Activated CD4-positive, alpha-beta T cell treated with anti-CD3 and anti-CD28 coated beads, Interleukin-2, amount 50 U/mL, for 1 hour (primary cell): ENCODE measurements around the gene SOCS1.
"Not testable (repeated sequence)": the region's sequence is repeated elsewhere in the genome, so short reads cannot be mapped to it uniquely, and the experiment has no call there.

Experiments
- DNase-seq: peaks from one replicate; pipeline ENCODE4 v3.0.0-alpha.2; 2020

Gene SOCS1, protein sequence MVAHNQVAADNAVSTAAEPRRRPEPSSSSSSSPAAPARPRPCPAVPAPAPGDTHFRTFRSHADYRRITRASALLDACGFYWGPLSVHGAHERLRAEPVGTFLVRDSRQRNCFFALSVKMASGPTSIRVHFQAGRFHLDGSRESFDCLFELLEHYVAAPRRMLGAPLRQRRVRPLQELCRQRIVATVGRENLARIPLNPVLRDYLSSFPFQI

DNA sequence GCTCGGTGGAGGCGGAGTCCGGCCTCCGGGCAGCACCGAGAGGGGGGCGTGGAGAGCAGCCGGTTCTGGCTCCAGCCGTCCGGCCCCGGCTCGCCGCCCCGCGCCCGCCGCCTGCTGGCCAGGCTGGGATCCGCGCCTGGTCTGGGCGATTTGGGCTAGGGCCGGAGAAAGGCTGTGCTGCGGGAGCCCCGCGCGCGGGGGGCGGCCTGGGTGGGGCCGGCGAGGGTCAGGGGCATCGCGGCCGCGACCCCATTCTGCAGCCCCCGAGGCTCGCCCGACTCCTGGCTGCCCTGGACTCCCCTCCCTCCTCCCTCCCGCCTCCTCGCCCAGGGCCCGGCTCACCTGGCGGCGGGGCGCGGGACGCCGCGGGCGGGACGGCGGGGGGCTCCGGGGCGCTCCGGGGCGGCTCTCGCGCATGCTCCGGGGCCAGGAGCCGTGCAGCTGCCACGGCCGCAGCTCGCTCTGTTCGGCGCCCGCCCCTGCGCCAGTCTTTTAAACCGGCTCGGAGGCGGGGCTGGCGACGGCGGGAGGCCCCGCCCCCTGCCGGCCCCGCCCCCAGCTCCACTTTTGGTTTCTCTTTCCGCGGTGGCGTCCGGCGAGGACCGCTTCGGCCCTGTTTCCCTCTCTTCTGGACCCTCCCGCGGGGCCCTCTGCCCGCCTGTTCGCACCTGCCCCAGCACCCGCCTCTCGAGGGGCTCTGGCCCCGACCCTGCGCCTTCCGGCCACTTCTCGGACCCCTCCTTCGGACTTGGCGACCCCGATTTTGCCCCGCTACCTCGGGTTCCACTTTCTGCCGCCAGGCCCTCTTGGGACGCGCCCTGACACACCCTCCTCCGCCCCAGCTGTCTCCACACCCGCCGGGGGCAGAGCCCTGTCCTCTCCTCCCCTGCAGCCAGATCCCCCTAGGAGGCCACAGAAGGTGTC, at the start of gene SOCS1:
SOCS1 (minus strand) TSS at position 468 of the 924 bp plus-strand sequence. CDS start 726 bp downstream, outside the sequence.
- peak; percentile 83 for DNase-seq

DNA sequence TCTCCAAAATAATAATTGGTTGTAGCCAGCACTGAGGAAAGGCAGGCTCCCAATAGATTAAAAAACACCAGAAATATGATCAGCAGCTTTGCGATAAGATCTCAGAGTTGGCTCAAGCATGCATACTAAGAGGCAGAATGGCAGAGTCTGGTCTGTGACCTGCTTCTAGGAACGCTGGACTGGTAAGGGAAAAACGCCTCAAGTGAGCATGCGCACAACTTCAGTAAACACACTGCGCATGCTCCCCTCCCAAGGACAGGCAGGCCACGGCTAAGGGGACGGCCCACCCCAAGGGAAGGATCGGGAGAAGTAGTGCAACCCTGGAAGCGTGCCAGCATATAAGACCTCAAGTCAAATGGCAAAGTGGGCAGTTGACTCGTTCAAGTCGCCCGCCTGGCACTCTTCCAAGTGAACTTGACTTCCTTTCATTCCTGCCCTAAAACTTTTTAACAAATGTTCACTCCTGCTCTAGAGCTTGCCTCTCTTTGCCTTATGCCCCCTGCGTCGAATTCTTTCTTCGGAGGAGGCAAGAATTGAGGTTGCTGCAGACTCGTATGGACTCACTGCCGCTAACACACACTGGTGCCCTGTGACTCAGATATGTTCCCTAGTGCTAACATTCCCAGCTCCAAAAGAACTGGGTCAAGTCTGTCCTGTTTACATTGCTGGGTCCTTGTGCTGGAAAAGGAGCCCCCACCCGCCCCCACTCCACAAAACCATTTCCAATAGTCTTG, 47.6 kb upstream of the SOCS1 start:
- DNase-seq = no peak

DNA sequence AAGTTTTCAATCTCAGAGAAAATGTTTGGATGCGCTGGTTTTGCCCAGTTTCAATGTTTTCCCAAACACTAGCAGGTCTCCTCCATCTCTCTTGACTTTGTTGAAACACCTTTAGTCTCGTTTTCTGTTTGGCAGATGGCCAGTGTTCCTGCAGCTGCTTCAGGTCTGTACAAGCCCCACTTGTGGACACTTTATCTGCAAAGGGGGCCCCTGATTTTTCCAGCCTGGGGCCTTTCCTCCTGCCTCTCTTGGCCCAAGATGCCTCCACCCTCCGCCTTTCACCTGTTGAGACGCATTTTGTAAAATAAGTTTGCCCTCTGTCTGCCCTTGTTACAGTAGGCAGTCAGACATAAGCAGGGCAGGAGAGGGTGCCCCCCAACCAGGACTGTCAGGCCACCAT, 47.0 kb upstream of the SOCS1 start:
- DNase-seq = no peak

- DNase-seq = no peak
Measured at GRCh38 chr16:11301645-11302501, 45.9 kb upstream of the SOCS1 start.

DNA sequence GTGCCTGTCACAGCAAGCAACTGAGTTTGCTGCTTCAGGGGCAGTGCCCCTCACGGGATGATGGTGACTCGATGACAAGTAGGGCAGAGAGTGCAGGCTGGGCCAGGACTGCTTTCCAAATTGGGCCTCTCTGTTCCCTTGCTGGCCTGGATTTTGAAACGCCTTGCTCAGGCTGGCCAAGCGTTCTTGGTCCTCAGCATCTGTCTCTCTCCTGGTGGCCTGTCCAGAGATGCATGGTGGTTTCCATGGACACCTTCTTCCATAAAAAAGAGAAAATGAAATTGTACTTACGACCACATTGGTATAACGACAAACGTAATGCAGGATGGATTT, 44.5 kb upstream of the SOCS1 start:
- no peak for DNase-seq

DNA sequence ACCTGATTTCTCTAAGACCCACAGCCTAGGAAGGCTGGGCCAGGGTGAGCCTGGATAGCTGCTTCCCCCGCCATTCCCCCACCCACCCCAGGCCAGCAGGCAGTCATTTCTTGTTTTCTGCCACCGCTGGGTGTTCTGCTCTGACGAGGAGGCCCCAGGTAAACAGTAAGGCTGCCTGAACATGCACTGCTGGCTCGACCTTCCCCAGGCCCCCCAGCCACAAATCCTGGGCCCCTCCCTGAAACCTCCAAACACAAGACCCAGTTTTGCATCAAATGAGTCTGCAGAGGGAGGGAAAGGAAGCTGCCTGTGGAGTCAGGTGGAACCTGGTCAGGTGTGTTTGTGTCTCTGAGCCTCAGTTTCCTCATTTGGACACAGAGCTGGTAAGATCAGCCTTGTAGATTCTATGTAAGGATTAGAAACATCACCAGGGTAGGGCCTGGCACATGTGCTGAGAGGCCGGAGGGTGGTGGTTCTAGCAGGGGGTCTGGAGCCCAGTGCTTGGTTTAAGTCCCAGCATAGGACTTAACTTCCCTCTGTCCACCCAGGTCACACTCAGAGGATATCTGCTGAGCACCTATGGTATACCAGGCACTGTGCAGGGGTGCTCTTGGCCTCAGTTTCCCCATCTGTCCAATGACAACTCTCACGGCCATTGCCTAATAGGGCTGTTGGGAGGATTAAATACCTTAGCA, 44.0 kb upstream of the SOCS1 start:
- no peak for DNase-seq

GRCh38 chr16:11298950-11299547, 43.0 kb upstream of the SOCS1 start:
- DNase-seq = not testable (repeated sequence)

DNA sequence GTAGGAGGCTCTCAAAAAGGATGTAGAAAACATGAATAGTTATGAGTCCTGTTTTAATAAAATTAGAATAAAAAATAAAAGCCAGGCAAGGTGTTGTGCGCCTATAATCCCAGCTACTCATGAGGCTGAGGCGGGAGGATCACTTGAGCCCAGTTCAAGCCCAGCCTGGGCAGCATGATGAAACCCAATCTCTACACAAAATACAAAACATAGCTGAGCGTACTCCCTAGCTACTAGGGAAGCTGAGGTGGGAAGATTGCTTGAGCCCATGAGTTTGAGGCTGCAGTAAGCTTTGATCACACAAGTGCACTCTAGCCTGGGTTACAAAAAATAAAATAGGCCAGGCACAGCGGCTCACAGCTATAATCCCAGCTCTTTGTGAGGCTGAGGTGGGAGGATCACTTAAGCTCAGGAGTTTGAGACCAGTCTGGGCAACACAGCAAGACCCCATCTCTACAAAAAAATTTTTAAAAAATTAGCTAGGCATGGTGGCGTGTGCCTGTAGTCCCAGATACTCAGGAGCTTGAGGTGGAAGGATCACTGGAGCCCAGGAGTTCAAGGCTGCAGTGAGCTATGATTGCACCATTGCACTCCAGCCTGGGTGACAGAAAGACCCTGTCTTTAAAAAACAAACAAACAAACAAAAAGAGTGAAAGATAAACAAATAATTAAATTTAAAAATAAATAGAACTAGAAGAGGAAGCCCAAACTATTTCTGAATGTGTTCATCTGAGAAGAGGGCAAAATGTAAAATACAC, 42.3 kb upstream of the SOCS1 start:
- DNase-seq = no peak

- DNase-seq = peak; percentile 55
Measured at GRCh38 chr16:11297492-11298142, 41.6 kb upstream of the SOCS1 start.

DNA sequence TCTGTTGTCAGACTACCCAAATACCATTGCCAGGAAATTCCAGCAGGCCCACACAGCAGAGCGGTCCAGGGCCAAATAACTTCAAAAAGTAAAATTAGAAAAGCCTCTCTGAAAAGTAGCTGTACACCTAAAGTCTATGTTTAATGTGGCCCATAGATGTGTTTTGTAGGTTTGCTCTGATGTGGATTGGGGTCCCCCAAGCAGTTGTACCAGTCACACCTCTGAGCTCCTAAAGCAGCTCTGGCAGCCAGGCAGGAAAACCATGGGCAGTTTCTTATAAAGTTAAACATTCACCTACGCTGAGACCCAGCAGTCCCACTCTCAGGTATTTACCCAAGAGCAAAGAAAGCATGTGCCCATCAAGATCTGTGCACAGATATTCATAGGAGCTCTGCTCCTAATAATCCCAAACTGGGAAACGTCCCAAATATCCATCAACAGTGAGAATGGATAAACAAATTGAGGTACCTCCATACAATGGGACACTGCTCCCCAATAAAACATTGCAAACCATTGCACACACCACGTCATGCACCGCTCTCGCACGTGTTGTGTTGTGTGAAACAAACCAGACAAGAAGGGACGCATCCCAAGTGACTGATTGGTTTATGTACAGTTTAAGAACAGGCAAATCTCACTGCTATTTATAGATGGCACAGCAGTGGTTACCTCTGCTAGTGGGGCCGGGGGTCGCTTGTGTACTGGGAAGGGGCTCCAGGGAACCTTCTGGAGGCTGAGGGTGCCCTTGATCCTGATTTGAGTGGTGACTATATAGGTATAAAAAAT, 40.9 kb upstream of the SOCS1 start:
- DNase-seq = no peak

DNA sequence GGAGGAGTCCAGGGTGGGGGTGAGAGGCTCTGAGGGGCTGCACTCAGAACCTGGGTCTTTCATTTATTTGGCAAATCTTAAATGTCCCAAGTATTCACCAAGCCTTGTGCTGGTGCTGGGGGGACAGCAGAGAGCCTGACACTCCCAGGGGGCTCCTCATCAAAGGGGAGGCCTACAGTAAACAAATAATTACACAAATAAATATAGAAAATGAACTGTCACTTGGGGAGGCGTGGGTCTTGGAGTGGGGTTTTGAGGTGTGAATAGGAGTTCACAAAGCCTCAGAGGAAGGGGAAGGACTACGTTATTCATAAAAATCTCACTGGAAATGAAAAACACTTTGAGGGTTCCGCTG, 40.3 kb upstream of the SOCS1 start:
- DNase-seq = no peak

- no peak for DNase-seq
Measured at GRCh38 chr16:11295672-11296071, 39.7 kb upstream of the SOCS1 start.

GRCh38 chr16:11292076-11292748, 36.2 kb upstream of the SOCS1 start:
- DNase-seq = no peak

DNA sequence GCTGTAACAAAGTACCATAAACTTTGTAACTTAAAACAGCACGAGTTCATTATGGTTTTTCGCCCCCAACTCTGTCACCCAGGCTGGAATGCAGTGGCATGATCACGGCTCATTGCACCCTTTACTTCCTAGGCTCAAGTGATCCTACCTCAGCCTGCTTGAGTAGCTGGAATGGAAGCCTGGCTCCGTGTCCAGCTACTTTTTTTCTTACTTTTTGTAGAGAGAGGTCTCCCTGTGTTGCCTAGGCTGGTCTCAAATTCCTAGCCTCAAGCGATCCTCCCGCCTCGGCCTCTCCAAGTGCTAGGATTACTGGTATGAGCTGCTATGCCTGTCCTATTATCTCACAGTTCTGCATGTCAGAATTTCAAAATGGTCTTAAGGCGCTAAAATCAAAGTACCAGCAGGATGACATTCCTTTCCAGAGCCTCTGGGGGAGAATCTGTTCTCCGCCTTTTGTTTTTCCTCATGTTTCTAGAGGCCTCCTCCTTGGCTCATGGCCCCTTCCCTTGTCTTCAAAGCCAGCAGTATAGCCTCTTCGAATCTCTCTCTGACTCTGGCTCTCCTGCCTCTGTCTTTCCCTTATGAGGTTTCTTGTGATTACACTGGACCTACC, 35.2 kb upstream of the SOCS1 start:
- DNase-seq = no peak

DNA sequence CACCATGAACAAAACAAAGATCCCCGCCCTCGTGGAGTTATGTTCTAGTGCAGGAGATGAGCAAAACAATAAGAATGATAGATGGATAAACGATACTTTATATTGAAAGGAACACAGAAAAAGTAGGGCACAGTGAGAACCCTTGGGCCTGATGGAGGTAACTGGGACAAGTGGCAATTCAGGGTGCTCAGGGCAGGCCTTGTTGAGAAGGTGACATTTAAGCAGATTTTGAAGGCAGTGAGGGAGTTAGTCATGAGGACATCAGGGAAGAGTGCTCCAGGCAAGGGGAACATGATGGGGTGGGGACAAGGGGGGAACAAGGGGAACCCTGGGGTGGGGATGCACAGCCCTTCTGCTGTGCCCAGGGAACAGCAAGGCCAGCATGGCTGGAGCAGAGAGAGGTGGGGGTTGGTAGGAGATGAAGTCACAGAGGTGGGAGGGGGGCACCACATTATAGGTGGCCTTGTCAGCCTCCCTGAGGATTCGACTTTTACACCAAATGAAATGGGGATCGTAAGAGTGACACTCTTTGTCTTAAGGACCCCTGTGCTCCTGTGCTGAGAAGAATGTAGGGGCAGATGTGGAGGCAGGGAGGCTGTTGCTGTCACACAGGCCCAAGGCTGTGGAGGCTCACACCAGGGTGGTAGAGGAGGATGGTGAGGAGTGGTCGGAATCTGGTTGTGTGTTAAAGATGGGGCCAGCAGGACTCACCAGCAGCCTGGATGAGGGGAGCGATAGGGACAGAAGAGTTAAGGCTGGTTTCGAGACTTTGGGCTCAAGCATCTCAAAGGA, 34.3 kb upstream of the SOCS1 start:
- DNase-seq = no peak

GRCh38 chr16:11289696-11290095, 33.7 kb upstream of the SOCS1 start:
- not testable (repeated sequence) for DNase-seq

DNA sequence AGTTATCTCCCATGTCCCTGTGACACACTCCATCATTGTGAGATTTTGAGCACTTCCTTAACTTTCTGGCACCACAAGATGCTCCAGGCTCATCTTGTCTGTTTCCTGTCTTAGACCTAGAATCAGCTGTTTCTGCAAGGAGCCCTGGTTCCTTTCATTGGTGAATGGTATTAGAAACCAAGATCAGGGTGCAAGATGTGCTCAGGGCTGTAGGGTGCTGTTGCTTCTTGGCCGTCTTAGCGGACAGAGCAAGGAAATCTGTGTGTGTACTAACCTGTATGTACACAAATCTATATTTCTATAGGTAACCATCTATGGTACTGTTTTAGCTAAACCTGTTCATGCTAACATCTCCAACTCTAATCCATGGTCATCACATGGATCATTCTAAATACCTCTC, 33.2 kb upstream of the SOCS1 start:
- DNase-seq = no peak

GRCh38 chr16:11285842-11286241, 29.8 kb upstream of the SOCS1 start:
- DNase-seq = no peak
